Endothelial cell (in vitro differentiated cells): Measurements from ENCODE around the gene SMPDL3B. TPM values are rescaled to one million over a fixed set of nuclear protein-coding genes. Genes with fewer than 3 reads are reported as not detected.
"Not testable (repeated sequence)": the region's sequence is repeated elsewhere in the genome, so short reads cannot be mapped to it uniquely, and the experiment has no call there.

ENCODE experiments used
- DNase-seq: peaks from one replicate; pipeline ENCODE4 v3.0.0; 2021; ENCODE audit warnings: low spot score
- H3K27ac Mint-ChIP-seq: one replicate; pipeline ENCODE4 v1.8.0; 2021; ENCODE audit warnings: mixed read lengths, inconsistent platforms; ENCODE audit not compliant: unreplicated experiment
- H3K27me3 Mint-ChIP-seq: one replicate; pipeline ENCODE4 v1.8.0; 2021; ENCODE audit warnings: mild to moderate bottlenecking, moderate library complexity, mixed read lengths, inconsistent platforms; ENCODE audit not compliant: unreplicated experiment
- H3K36me3 Mint-ChIP-seq: one replicate; pipeline ENCODE4 v1.8.0; 2021; ENCODE audit warnings: mild to moderate bottlenecking, low read depth, mixed read lengths, inconsistent platforms; ENCODE audit not compliant: unreplicated experiment
- H3K4me1 Mint-ChIP-seq: one replicate; pipeline ENCODE4 v1.8.0; 2021; ENCODE audit warnings: mild to moderate bottlenecking, mixed read lengths, inconsistent platforms; ENCODE audit not compliant: unreplicated experiment
- H3K4me3 Mint-ChIP-seq: one replicate; pipeline ENCODE4 v1.8.0; 2021; ENCODE audit warnings: mild to moderate bottlenecking, mixed read lengths, inconsistent platforms; ENCODE audit not compliant: unreplicated experiment
- H3K9me3 Mint-ChIP-seq: one replicate; pipeline ENCODE4 v1.8.0; 2021; ENCODE audit warnings: mixed read lengths, inconsistent platforms; ENCODE audit not compliant: unreplicated experiment
- total RNA-seq: library from RNA; stranded (reverse); fragmentation: NEBNext Ultra II Directional; extraction: Animal tissue kit (Norgen Biotek cat#: 25700); gene quantifications from one replicate; pipeline ENCODE4 v1.2.1, GENCODE V29; 2021; ENCODE audit not compliant: unreplicated experiment
- TF ChIP-seq, protein P1 (sequence below): fragments of 200-600 bp; sonication (generic); IDR thresholded peaks from one replicate; pipeline ENCODE4 v1.5.0; 2021; ENCODE audit warnings: antibody characterized with exemption; ENCODE audit not compliant: unreplicated experiment

SMPDL3B gene
- total RNA-seq, 1 donor from 2014 or later = 3.3 TPM

DNA sequence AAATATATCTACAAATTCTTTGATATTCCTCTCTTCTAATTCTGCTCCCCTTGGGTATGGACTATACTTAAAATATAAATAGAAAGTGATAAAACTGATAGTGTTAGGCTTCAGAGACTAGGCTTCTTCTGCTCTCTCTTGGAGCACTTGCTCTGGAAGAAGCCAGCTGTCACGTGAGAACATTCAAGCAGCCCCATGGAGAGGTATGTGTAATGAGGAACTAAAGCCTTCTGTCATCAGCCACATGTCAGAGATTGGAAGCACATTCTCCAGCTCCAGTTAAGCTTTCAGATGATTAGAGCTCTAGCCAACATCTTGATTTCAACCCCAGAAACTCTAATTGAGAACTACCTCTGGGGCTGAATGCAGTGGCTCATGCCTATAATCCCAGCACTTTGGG lies 59.3 kb downstream of the SMPDL3B start:
- Mint-ChIP-seq H3K9me3 (no peaks in the 10 kb centered on the region), H3K27ac (peak overlapping the region; percentile 18), H3K4me1 (peaks cover 21% of the 10 kb centered on the region), H3K27me3 (no peaks in the 10 kb centered on the region), H3K36me3 (peaks cover 19% of the 10 kb centered on the region), H3K4me3 (no peak overlapping the region)
- TF ChIP-seq, protein P1, sequence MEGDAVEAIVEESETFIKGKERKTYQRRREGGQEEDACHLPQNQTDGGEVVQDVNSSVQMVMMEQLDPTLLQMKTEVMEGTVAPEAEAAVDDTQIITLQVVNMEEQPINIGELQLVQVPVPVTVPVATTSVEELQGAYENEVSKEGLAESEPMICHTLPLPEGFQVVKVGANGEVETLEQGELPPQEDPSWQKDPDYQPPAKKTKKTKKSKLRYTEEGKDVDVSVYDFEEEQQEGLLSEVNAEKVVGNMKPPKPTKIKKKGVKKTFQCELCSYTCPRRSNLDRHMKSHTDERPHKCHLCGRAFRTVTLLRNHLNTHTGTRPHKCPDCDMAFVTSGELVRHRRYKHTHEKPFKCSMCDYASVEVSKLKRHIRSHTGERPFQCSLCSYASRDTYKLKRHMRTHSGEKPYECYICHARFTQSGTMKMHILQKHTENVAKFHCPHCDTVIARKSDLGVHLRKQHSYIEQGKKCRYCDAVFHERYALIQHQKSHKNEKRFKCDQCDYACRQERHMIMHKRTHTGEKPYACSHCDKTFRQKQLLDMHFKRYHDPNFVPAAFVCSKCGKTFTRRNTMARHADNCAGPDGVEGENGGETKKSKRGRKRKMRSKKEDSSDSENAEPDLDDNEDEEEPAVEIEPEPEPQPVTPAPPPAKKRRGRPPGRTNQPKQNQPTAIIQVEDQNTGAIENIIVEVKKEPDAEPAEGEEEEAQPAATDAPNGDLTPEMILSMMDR = no peak
- DNase-seq = no peak

GRCh38 chr1:27994526-27994925 lies 59.7 kb downstream of the SMPDL3B start:
- not testable (repeated sequence) for DNase-seq, H3K27me3 Mint-ChIP-seq, H3K9me3 Mint-ChIP-seq, H3K27ac Mint-ChIP-seq, H3K4me3 Mint-ChIP-seq
- Mint-ChIP-seq H3K4me1 (peaks cover 23% of the 10 kb centered on the region), H3K36me3 (peaks cover 17% of the 10 kb centered on the region)

GRCh38 chr1:27999055-27999454 lies 64.3 kb downstream of the SMPDL3B start:
- TF ChIP-seq, protein P1 = no peak
- Mint-ChIP-seq H3K36me3 (peaks cover 21% of the 10 kb centered on the region), H3K9me3 (no peaks in the 10 kb centered on the region), H3K4me3 (no peak overlapping the region), H3K4me1 (peaks cover 6% of the 10 kb centered on the region), H3K27ac (no peak overlapping the region), H3K27me3 (peaks cover 3% of the 10 kb centered on the region)
- DNase-seq = no peak

GRCh38 chr1:28002600-28002999 lies 67.8 kb downstream of the SMPDL3B start:
- H3K9me3 Mint-ChIP-seq = no peaks in the 10 kb centered on the region
- TF ChIP-seq, protein P1 = no peak
- H3K27me3 Mint-ChIP-seq = peaks cover 3% of the 10 kb centered on the region
- H3K4me3 Mint-ChIP-seq = no peak overlapping the region
- no peak overlapping the region for H3K27ac Mint-ChIP-seq
- H3K36me3 Mint-ChIP-seq = peaks cover 14% of the 10 kb centered on the region
- DNase-seq = no peak
- H3K4me1 Mint-ChIP-seq = peaks cover 11% of the 10 kb centered on the region

- H3K4me1 Mint-ChIP-seq = peaks cover 11% of the 10 kb centered on the region
- not testable (repeated sequence) for H3K27me3 Mint-ChIP-seq, H3K4me3 Mint-ChIP-seq, H3K9me3 Mint-ChIP-seq, H3K27ac Mint-ChIP-seq, DNase-seq
- H3K36me3 Mint-ChIP-seq = peaks cover 11% of the 10 kb centered on the region
Observed at GRCh38 chr1:28003117-28003516, 68.3 kb downstream of the SMPDL3B start.

Other genes with a start within 250 kb of the SMPDL3B start
- 5.3 TPM for gene FAM76A, start 209.0 kb upstream of the SMPDL3B start, total RNA-seq
- 52.4 TPM for gene STX12, start 161.8 kb upstream of the SMPDL3B start, total RNA-seq
- gene PPP1R8, start 104.2 kb upstream of the SMPDL3B start, total RNA-seq = 46.9 TPM
- 9.6 TPM for gene THEMIS2, start 62.5 kb upstream of the SMPDL3B start, total RNA-seq
- 34.6 TPM for gene RPA2, start 20.4 kb upstream of the SMPDL3B start, total RNA-seq
- 20.1 TPM for gene XKR8, start 25.0 kb downstream of the SMPDL3B start, total RNA-seq
- 20.7 TPM for gene EYA3, start 153.6 kb downstream of the SMPDL3B start, total RNA-seq
- gene PTAFR, start 241.7 kb downstream of the SMPDL3B start, total RNA-seq = 0.72 TPM